BLaER1 treated with 17β-estradiol and CSF1 and Interleukin-3, amounts not matched to agents 10 nM and 100 nM (cell line): ENCODE measurements around the gene GNAI3.

Source experiments
- H3K27ac ChIP-seq, 11 experiments: shearing (Covaris generic); formaldehyde crosslinking; 2 replicates each; pipeline ENCODE4 v1.8.1; 2022
- H3K27me3 ChIP-seq, 11 experiments: shearing (Covaris generic); formaldehyde crosslinking; 2 replicates each; pipeline ENCODE4 v1.8.1; 2022
- H3K36me3 ChIP-seq, 11 experiments: shearing (Covaris generic); formaldehyde crosslinking; 2 replicates each; pipeline ENCODE4 v1.8.1; 2022
- H3K4me1 ChIP-seq, 10 experiments: shearing (Covaris generic); formaldehyde crosslinking; 2 replicates each; pipeline ENCODE4 v1.8.1; 2022
- H3K4me2 ChIP-seq, 11 experiments: shearing (Covaris generic); formaldehyde crosslinking; 2 replicates each; pipeline ENCODE4 v1.8.1; 2022
- H3K4me3 ChIP-seq, 10 experiments: shearing (Covaris generic); formaldehyde crosslinking; 2 replicates each; pipeline ENCODE4 v1.8.1; 2022
- H3K9ac ChIP-seq, 11 experiments: shearing (Covaris generic); formaldehyde crosslinking; 2 replicates each; pipeline ENCODE4 v1.8.1; 2022
- H3K9me3 ChIP-seq, 11 experiments: shearing (Covaris generic); formaldehyde crosslinking; replicated peaks in 1 of 11; 2 replicates each; pipeline ENCODE4 v1.8.1; 2022
- H4K20me1 ChIP-seq, 11 experiments: shearing (Covaris generic); formaldehyde crosslinking; 2 replicates each; pipeline ENCODE4 v1.8.1; 2022
- Cebpa-rat ChIP-seq, 11 experiments: shearing (Covaris generic); IDR thresholded peaks; 2 replicates each; pipeline ENCODE4 v1.8.1; 2022

Gene GNAI3

GRCh38 chr1:109643385-109644230, 95.2 kb downstream of the GNAI3 start:
- Histone ChIP-seq H3K4me2 (peak overlapping the region; percentile 42 to 80 (median 71)), H3K27ac (peak overlapping the region in 5 of 11 experiments; percentile 18 to 46 (median 36); a peak in 6 of 22 replicates), H3K9ac (peak overlapping the region; percentile 19 to 57 (median 44); a peak in 17 of 22 replicates), H3K27me3 (no peaks in the 10 kb centered on the region), H3K9me3 (peaks cover 0 to 7% (median 3%) of the 10 kb centered on the region in 11 experiments; a peak in 8 of 22 replicates), H4K20me1 (no peaks in the 10 kb centered on the region), H3K4me1 (peaks cover 12 to 27% (median 16%) of the 10 kb centered on the region in 10 experiments; a peak in 19 of 20 replicates), H3K4me3 (no peak overlapping the region), H3K36me3 (no peaks in the 10 kb centered on the region)
- no peak for TF ChIP-seq Cebpa-rat (IDR thresholded peaks at IDR 0.05)

GRCh38 chr1:109644670-109645069, 96.3 kb downstream of the GNAI3 start:
- Histone ChIP-seq H3K27ac (no peak overlapping the region), H4K20me1 (no peaks in the 10 kb centered on the region), H3K4me3 (no peak overlapping the region), H3K27me3 (no peaks in the 10 kb centered on the region), H3K4me2 (no peak overlapping the region), H3K9ac (no peak overlapping the region), H3K4me1 (peaks cover 12 to 29% (median 17%) of the 10 kb centered on the region in 10 experiments; a peak in 19 of 20 replicates), H3K36me3 (no peaks in the 10 kb centered on the region), H3K9me3 (peaks cover 0 to 7% (median 3%) of the 10 kb centered on the region in 11 experiments; a peak in 8 of 22 replicates)
- no peak for TF ChIP-seq Cebpa-rat (IDR thresholded peaks at IDR 0.05)

- no peaks in the 10 kb centered on the region for H4K20me1 ChIP-seq
- no peak overlapping the region for H3K9ac ChIP-seq
- no peak for TF ChIP-seq Cebpa-rat (IDR thresholded peaks at IDR 0.05)
- H3K36me3 ChIP-seq = no peaks in the 10 kb centered on the region
- no peak overlapping the region for H3K4me3 ChIP-seq
- peaks cover 0 to 7% (median 3%) of the 10 kb centered on the region in 11 experiments; a peak in 8 of 22 replicates for H3K9me3 ChIP-seq
- H3K27ac ChIP-seq = no peak overlapping the region
- H3K27me3 ChIP-seq = no peaks in the 10 kb centered on the region
- peak overlapping the region in 3 of 11 experiments; percentile 17 to 34 (median 18); a peak in 2 of 22 replicates for H3K4me2 ChIP-seq
- H3K4me1 ChIP-seq = peaks cover 0 to 8% (median 4%) of the 10 kb centered on the region in 10 experiments; a peak in 17 of 20 replicates
Observed at GRCh38 chr1:109649491-109649914, 101.1 kb downstream of the GNAI3 start.

GRCh38 chr1:109650609-109651008, 102.2 kb downstream of the GNAI3 start:
- no peaks in the 10 kb centered on the region for H3K27me3 ChIP-seq
- H3K4me2 ChIP-seq = no peak overlapping the region
- H3K9me3 ChIP-seq = peaks cover 0 to 7% (median 3%) of the 10 kb centered on the region in 11 experiments; a peak in 8 of 22 replicates
- H3K9ac ChIP-seq = no peak overlapping the region
- H3K27ac ChIP-seq = no peak overlapping the region
- H4K20me1 ChIP-seq = no peaks in the 10 kb centered on the region
- peaks cover 11 to 19% (median 15%) of the 10 kb centered on the region in 10 experiments for H3K4me1 ChIP-seq
- H3K4me3 ChIP-seq = no peak overlapping the region
- no peaks in the 10 kb centered on the region for H3K36me3 ChIP-seq
- TF ChIP-seq Cebpa-rat (IDR thresholded peaks at IDR 0.05) = no peak

- H3K27me3 ChIP-seq = no peaks in the 10 kb centered on the region
- no peak overlapping the region for H3K27ac ChIP-seq
- H3K4me2 ChIP-seq = no peak overlapping the region
- H4K20me1 ChIP-seq = no peaks in the 10 kb centered on the region; a peak in 1 of 22 replicates
- no peak overlapping the region for H3K9ac ChIP-seq
- no peaks in the 10 kb centered on the region for H3K36me3 ChIP-seq
- no peaks in the 10 kb centered on the region for H3K9me3 ChIP-seq
- H3K4me3 ChIP-seq = no peak overlapping the region
- no peak for TF ChIP-seq Cebpa-rat (IDR thresholded peaks at IDR 0.05)
- peaks cover 21 to 34% (median 25%) of the 10 kb centered on the region in 10 experiments for H3K4me1 ChIP-seq
Observed at GRCh38 chr1:109652402-109652801, 104.0 kb downstream of the GNAI3 start.

- Histone ChIP-seq H3K27me3 (no peaks in the 10 kb centered on the region), H3K4me3 (no peak overlapping the region), H3K4me2 (no peak overlapping the region), H4K20me1 (no peaks in the 10 kb centered on the region; a peak in 1 of 22 replicates), H3K9me3 (no peaks in the 10 kb centered on the region), H3K9ac (no peak overlapping the region), H3K4me1 (peaks cover 26 to 41% (median 34%) of the 10 kb centered on the region in 10 experiments), H3K36me3 (peaks cover 0 to 2% (median 0%) of the 10 kb centered on the region in 11 experiments; a peak in 1 of 22 replicates), H3K27ac (no peak overlapping the region)
- TF ChIP-seq Cebpa-rat (IDR thresholded peaks at IDR 0.05) = no peak
Observed at GRCh38 chr1:109653306-109653705, 104.9 kb downstream of the GNAI3 start.

- no peaks in the 10 kb centered on the region; a peak in 1 of 22 replicates for H4K20me1 ChIP-seq
Observed at GRCh38 chr1:109654519-109654918, 106.1 kb downstream of the GNAI3 start.

GRCh38 chr1:109655615-109656519, 107.5 kb downstream of the GNAI3 start, which contains the start of gene GSTM4:
TSS of gene GSTM4 (plus strand) at chr1:109656099. CDS start at chr1:109656390, 291 bp downstream.
- Histone ChIP-seq H3K36me3 (peaks cover 0 to 4% (median 0%) of the 10 kb centered on the region in 11 experiments; a peak in 1 of 22 replicates), H3K9me3 (no peaks in the 10 kb centered on the region), H3K4me3 (peak within 1 kb of the TSS; percentile 65 to 86 (median 71)), H3K4me2 (peak within 1 kb of the TSS; percentile 80 to 98 (median 94)), H3K9ac (peak within 1 kb of the TSS; percentile 68 to 84 (median 79)), H3K27me3 (no peaks in the 10 kb centered on the region), H3K27ac (peak within 1 kb of the TSS; percentile 45 to 80 (median 71); a peak in 21 of 22 replicates), H3K4me1 (peaks cover 50 to 64% (median 59%) of the 10 kb centered on the region in 10 experiments), H4K20me1 (peaks cover 0 to 5% (median 0%) of the 10 kb centered on the region in 11 experiments; a peak in 1 of 22 replicates)
- TF ChIP-seq Cebpa-rat (IDR thresholded peaks at IDR 0.05) = no peak

More at GRCh38 chr1:109654519-109654918, 106.1 kb downstream of the GNAI3 start:
- Histone ChIP-seq H3K9ac (peak overlapping the region in 1 of 11 experiments; percentile 82; a peak in 1 of 22 replicates), H3K27me3 (no peaks in the 10 kb centered on the region), H3K4me2 (peak overlapping the region; percentile 80 to 98 (median 94); a peak in 19 of 22 replicates), H3K27ac (no peak overlapping the region), H3K4me1 (peaks cover 39 to 51% (median 46%) of the 10 kb centered on the region in 10 experiments), H3K36me3 (peaks cover 0 to 4% (median 0%) of the 10 kb centered on the region in 11 experiments; a peak in 1 of 22 replicates), H3K9me3 (no peaks in the 10 kb centered on the region), H3K4me3 (no peak overlapping the region)
- no peak for TF ChIP-seq Cebpa-rat (IDR thresholded peaks at IDR 0.05)
